Measurements from ENCODE around the gene SH3GL1. TPM values are rescaled to one million over a fixed set of nuclear protein-coding genes. Genes with fewer than 3 reads are reported as not detected.

Gene SH3GL1
- polyA plus RNA-seq, 1 of the 3 experiments (the other 2 are of a cell fraction), result 82.8 TPM

DNA sequence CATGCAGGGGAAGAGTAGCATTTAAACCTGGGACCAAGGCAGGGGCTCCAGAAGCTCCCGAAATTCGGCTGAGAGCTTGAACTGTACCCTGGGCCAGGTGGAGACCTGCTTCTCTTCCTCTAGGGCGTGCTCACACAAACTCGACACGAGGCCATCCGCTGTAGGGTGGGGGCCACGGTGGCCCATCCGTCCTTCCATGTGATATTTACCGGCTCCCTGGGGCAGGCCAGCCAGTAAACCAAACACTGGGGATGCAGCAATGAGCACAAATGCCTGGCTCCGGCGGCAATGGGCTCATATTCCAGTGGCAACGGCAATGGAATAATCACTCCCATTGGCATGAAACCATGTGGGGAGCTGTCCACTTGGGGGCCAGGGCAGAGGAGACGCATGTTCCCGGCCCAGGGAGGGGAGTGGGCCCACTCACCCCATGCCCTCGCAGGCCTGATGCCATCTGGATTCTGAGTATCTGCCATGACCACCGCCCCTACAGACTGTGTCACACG, 10.8 kb downstream of the SH3GL1 start:
- Histone ChIP-seq H3K9ac (no peak overlapping the region), H3K36me3 (replicated peaks in 1 of 2; ENCODE audit: control insufficient read depth in 1 of 2, insufficient read depth in 2 of 2, low read length in 1 of 2) (peaks cover 0 to 4% of the 10 kb centered on the region in 2 experiments), H3K27ac (ENCODE audit: low read depth in 2 of 2, low read length in 1 of 2) (no peak overlapping the region; a peak in 1 of 4 replicates), H3K79me2 (ENCODE audit: insufficient read depth) (peaks cover 96% of the 10 kb centered on the region), H3K27me3 (ENCODE audit: insufficient read depth) (no peaks in the 10 kb centered on the region), H3K9me2 (no peaks in the 10 kb centered on the region), H3F3A (replicated peaks; ENCODE audit: insufficient read depth) (no peaks in the 10 kb centered on the region), H3K9me3 (no peaks in the 10 kb centered on the region), H3K4me1 (ENCODE audit: control insufficient read depth in 1 of 2, insufficient read depth in 2 of 2, low read depth in 1 of 2, low read length in 1 of 2) (peaks cover 0 to 20% of the 10 kb centered on the region in 2 experiments; a peak in 1 of 4 replicates), H2AFZ (ENCODE audit: low read depth) (no peak overlapping the region), H3K4me3 (ENCODE audit: low read depth in 2 of 2, low read length in 1 of 2) (no peak overlapping the region), H4K20me1 (ENCODE audit: insufficient read depth) (peaks cover 86% of the 10 kb centered on the region), H3K4me2 (no peak overlapping the region)
- POLR2A ChIA-PET, result no interaction called here
- no peak for TF ChIP-seq SIN3A (IDR thresholded peaks at IDR 0.05; ENCODE audit: borderline replicate concordance, low read depth, low read length)
- no peak for TF ChIP-seq NFIC (IDR thresholded peaks at IDR 0.05; ENCODE audit: borderline replicate concordance)
- TF ChIP-seq, protein P1, sequence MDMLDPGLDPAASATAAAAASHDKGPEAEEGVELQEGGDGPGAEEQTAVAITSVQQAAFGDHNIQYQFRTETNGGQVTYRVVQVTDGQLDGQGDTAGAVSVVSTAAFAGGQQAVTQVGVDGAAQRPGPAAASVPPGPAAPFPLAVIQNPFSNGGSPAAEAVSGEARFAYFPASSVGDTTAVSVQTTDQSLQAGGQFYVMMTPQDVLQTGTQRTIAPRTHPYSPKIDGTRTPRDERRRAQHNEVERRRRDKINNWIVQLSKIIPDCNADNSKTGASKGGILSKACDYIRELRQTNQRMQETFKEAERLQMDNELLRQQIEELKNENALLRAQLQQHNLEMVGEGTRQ (IDR thresholded peaks at IDR 0.05; ENCODE audit: borderline replicate concordance, low read depth, low read length), result no peak
- no peak for TF ChIP-seq EZH2phosphoT487 (IDR thresholded peaks at IDR 0.05; ENCODE audit: borderline replicate concordance, low read depth)
- TF ChIP-seq FOSL2 (IDR thresholded peaks at IDR 0.05; ENCODE audit: borderline replicate concordance, low read depth), result no peak
- no peak for TF ChIP-seq RCOR1 (IDR thresholded peaks at IDR 0.05; ENCODE audit: low read length)
- TF ChIP-seq, protein P2, sequence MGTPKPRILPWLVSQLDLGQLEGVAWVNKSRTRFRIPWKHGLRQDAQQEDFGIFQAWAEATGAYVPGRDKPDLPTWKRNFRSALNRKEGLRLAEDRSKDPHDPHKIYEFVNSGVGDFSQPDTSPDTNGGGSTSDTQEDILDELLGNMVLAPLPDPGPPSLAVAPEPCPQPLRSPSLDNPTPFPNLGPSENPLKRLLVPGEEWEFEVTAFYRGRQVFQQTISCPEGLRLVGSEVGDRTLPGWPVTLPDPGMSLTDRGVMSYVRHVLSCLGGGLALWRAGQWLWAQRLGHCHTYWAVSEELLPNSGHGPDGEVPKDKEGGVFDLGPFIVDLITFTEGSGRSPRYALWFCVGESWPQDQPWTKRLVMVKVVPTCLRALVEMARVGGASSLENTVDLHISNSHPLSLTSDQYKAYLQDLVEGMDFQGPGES (IDR thresholded peaks at IDR 0.05; ENCODE audit: low read depth, low read length), result no peak
- no peak for TF ChIP-seq RAD21 (IDR thresholded peaks at IDR 0.05; ENCODE audit: low read length)
- TF ChIP-seq, protein P3, sequence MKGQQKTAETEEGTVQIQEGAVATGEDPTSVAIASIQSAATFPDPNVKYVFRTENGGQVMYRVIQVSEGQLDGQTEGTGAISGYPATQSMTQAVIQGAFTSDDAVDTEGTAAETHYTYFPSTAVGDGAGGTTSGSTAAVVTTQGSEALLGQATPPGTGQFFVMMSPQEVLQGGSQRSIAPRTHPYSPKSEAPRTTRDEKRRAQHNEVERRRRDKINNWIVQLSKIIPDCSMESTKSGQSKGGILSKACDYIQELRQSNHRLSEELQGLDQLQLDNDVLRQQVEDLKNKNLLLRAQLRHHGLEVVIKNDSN (IDR thresholded peaks at IDR 0.05; ENCODE audit: borderline replicate concordance, low read depth), result no peak
- TF ChIP-seq, protein P4, sequence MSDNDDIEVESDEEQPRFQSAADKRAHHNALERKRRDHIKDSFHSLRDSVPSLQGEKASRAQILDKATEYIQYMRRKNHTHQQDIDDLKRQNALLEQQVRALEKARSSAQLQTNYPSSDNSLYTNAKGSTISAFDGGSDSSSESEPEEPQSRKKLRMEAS (IDR thresholded peaks at IDR 0.05; ENCODE audit: low read depth), result no peak
- no peak for TF ChIP-seq TAF1 (IDR thresholded peaks at IDR 0.05; ENCODE audit: borderline replicate concordance, low read depth, low read length)
- TF ChIP-seq NRF1 (IDR thresholded peaks at IDR 0.05; ENCODE audit: low read depth, low read length), result no peak
- TF ChIP-seq, protein P5, sequence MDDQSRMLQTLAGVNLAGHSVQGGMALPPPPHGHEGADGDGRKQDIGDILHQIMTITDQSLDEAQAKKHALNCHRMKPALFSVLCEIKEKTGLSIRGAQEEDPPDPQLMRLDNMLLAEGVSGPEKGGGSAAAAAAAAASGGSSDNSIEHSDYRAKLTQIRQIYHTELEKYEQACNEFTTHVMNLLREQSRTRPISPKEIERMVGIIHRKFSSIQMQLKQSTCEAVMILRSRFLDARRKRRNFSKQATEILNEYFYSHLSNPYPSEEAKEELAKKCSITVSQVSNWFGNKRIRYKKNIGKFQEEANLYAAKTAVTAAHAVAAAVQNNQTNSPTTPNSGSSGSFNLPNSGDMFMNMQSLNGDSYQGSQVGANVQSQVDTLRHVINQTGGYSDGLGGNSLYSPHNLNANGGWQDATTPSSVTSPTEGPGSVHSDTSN (IDR thresholded peaks at IDR 0.05), result no peak
- TF ChIP-seq FOXJ3 (CRISPR knock-in tag; IDR thresholded peaks at IDR 0.05), result no peak
- no peak for TF ChIP-seq ELF1 (IDR thresholded peaks at IDR 0.05)
- WGBS (ENCODE audit: low lambda C conversion rate), result 92% methylated on average over 13 of the region's 17 CpGs
- no peak for DNase-seq
- CTCF ChIA-PET, result interaction anchor here (2.9 kb wide), 1 partner anchor 11 kb away, joined by 10 read pairs; the partner anchor contains the start of gene SH3GL1
